Astrocyte (in vitro differentiated cells and primary cell): ENCODE results near the gene FAM171A2. TPM values are rescaled to one million over a fixed set of nuclear protein-coding genes. Genes with fewer than 3 reads are reported as not detected.

Experiments
- DNase-seq: peaks from one replicate; pipeline ENCODE4 v3.0.0-alpha.2; 2010; ENCODE audit warnings: low read depth
- FAIRE-seq: peaks from 2 replicates; lab custom pipeline; 2011; peaks lifted over from hg19 to GRCh38; lab: Jason Lieb, UNC
- H2AFZ ChIP-seq: 2 replicates; pipeline ENCODE4 v1.6.0; 2012; ENCODE audit warnings: low read depth, low read length, inconsistent platforms
- H3K27ac ChIP-seq: 2 replicates; pipeline ENCODE4 v1.5.1; 2011; ENCODE audit warnings: low read depth, low read length, inconsistent platforms
- H3K27me3 ChIP-seq: 2 replicates; pipeline ENCODE4 v1.6.0; 2011; ENCODE audit warnings: low read length, inconsistent platforms; ENCODE audit not compliant: insufficient read depth
- H3K36me3 ChIP-seq: 2 replicates; pipeline ENCODE4 v1.5.1; 2011; ENCODE audit warnings: low read length, inconsistent platforms; ENCODE audit not compliant: insufficient read depth
- H3K4me1 ChIP-seq: 2 replicates; pipeline ENCODE4 v1.5.1; 2011; ENCODE audit warnings: low read length, inconsistent platforms; ENCODE audit not compliant: insufficient read depth
- H3K4me2 ChIP-seq: 2 replicates; pipeline ENCODE4 v1.6.0; 2012; ENCODE audit warnings: low read length, inconsistent platforms
- H3K4me3 ChIP-seq: 2 replicates; pipeline ENCODE4 v1.5.1; 2011; ENCODE audit warnings: low read depth, mild to moderate bottlenecking, low read length, inconsistent platforms; ENCODE audit not compliant: insufficient read depth
- H3K79me2 ChIP-seq: 2 replicates; pipeline ENCODE4 v1.6.0; 2012; ENCODE audit warnings: mild to moderate bottlenecking, low read length, inconsistent platforms; ENCODE audit not compliant: insufficient read depth
- H3K9ac ChIP-seq: 2 replicates; pipeline ENCODE4 v1.6.0; 2012; ENCODE audit warnings: mild to moderate bottlenecking, low read length, inconsistent platforms
- H3K9me3 ChIP-seq: 2 replicates; pipeline ENCODE4 v1.5.1; 2012; ENCODE audit warnings: low read depth, mild to moderate bottlenecking, low read length, inconsistent platforms; ENCODE audit not compliant: insufficient read depth
- H4K20me1 ChIP-seq: 2 replicates; pipeline ENCODE4 v1.6.0; 2012; ENCODE audit warnings: low read length, inconsistent platforms; ENCODE audit not compliant: insufficient read depth
- H3K27ac Mint-ChIP-seq: one replicate; pipeline ENCODE4 v1.8.0; 2021; ENCODE audit warnings: mild to moderate bottlenecking, mixed read lengths; ENCODE audit not compliant: unreplicated experiment
- H3K27me3 Mint-ChIP-seq: one replicate; pipeline ENCODE4 v1.8.0; 2021; ENCODE audit warnings: low read depth, mixed read lengths; ENCODE audit not compliant: unreplicated experiment
- H3K36me3 Mint-ChIP-seq: one replicate; pipeline ENCODE4 v1.8.0; 2021; ENCODE audit warnings: low read depth, mixed read lengths; ENCODE audit not compliant: unreplicated experiment
- H3K4me1 Mint-ChIP-seq: one replicate; pipeline ENCODE4 v1.8.0; 2021; ENCODE audit warnings: low read depth, mixed read lengths; ENCODE audit not compliant: unreplicated experiment
- H3K4me3 Mint-ChIP-seq: one replicate; pipeline ENCODE4 v1.8.0; 2021; ENCODE audit warnings: mild to moderate bottlenecking, moderate library complexity, mixed read lengths; ENCODE audit not compliant: unreplicated experiment
- H3K9me3 Mint-ChIP-seq: one replicate; pipeline ENCODE4 v1.8.0; 2021; ENCODE audit warnings: mild to moderate bottlenecking, mixed read lengths; ENCODE audit not compliant: unreplicated experiment
- CTCF ChIP-seq: IDR thresholded peaks from 2 replicates; pipeline ENCODE4 v1.5.1; 2011; ENCODE audit warnings: low read depth, mild to moderate bottlenecking, inconsistent platforms, low read length, moderate library complexity; ENCODE audit not compliant: insufficient read depth
- EZH2 ChIP-seq: IDR thresholded peaks from 2 replicates; pipeline ENCODE4 v1.6.1; 2012; ENCODE audit warnings: mild to moderate bottlenecking, low read length, inconsistent platforms; ENCODE audit not compliant: insufficient read depth
- total RNA-seq: library from RNA; stranded (reverse); gene quantifications from 2 replicates; pipeline ENCODE4 v1.2.1, GENCODE V29; 2021

Gene FAM171A2
- total RNA-seq, 1 donor from 2014 or later, result 18.2 TPM

- Histone ChIP-seq H3K9ac (no peak overlapping the region), H4K20me1 (no peaks in the 10 kb centered on the region), H3K4me1 (peaks cover 7% of the 10 kb centered on the region), H3K4me2 (no peak overlapping the region), H3K27ac (no peak overlapping the region), H3K4me3 (no peak overlapping the region), H3K27me3 (peaks cover 3% of the 10 kb centered on the region), H3K79me2 (no peaks in the 10 kb centered on the region), H2AFZ (no peak overlapping the region), H3K9me3 (no peaks in the 10 kb centered on the region), H3K36me3 (no peaks in the 10 kb centered on the region)
- no peak overlapping the region for H3K27ac Mint-ChIP-seq
- FAIRE-seq, result no peak
- no peak overlapping the region for H3K4me3 Mint-ChIP-seq
- peaks cover 2% of the 10 kb centered on the region for H3K9me3 Mint-ChIP-seq
- no peak for DNase-seq
- H3K36me3 Mint-ChIP-seq, result peaks cover 3% of the 10 kb centered on the region
- H3K27me3 Mint-ChIP-seq, result peaks cover 5% of the 10 kb centered on the region
- TF ChIP-seq CTCF (no peak), EZH2 (no peak)
- no peaks in the 10 kb centered on the region for H3K4me1 Mint-ChIP-seq
These were observed 26.7 kb upstream of the FAM171A2 start for GRCh38 chr17:44390250-44390870.

- H3K4me1 Mint-ChIP-seq, result no peaks in the 10 kb centered on the region
- no peak overlapping the region for H3K4me3 ChIP-seq
- H4K20me1 ChIP-seq, result no peaks in the 10 kb centered on the region
- H3K9ac ChIP-seq, result no peak overlapping the region
- peaks cover 2% of the 10 kb centered on the region for H3K9me3 Mint-ChIP-seq
- DNase-seq, result no peak
- H3K9me3 ChIP-seq, result no peaks in the 10 kb centered on the region
- H3K27me3 Mint-ChIP-seq, result peaks cover 8% of the 10 kb centered on the region
- H3K36me3 Mint-ChIP-seq, result peaks cover 3% of the 10 kb centered on the region
- no peaks in the 10 kb centered on the region for H3K79me2 ChIP-seq
- peaks cover 7% of the 10 kb centered on the region for H3K27me3 ChIP-seq
- no peak overlapping the region for H3K4me2 ChIP-seq
- H3K27ac ChIP-seq, result no peak overlapping the region
- H2AFZ ChIP-seq, result no peak overlapping the region
- no peak overlapping the region for H3K27ac Mint-ChIP-seq
- TF ChIP-seq CTCF (no peak), EZH2 (no peak)
- no peak for FAIRE-seq
- H3K4me1 ChIP-seq, result peaks cover 7% of the 10 kb centered on the region
- no peaks in the 10 kb centered on the region for H3K36me3 ChIP-seq
- no peak overlapping the region for H3K4me3 Mint-ChIP-seq
These were observed 26.1 kb upstream of the FAM171A2 start for GRCh38 chr17:44389723-44390202.

GRCh38 chr17:44389281-44389680, 25.6 kb upstream of the FAM171A2 start, which contains the start of gene ITGA2B:
Gene ITGA2B, minus strand, starts transcription at chr17:44389649. Its CDS starts 176 bp downstream, at chr17:44389473.
- no peaks in the 10 kb centered on the region for H3K9me3 ChIP-seq
- no peak within 1 kb of the TSS for H3K9ac ChIP-seq
- H4K20me1 ChIP-seq, result no peaks in the 10 kb centered on the region
- peaks cover 2% of the 10 kb centered on the region for H3K9me3 Mint-ChIP-seq
- no peak within 1 kb of the TSS for H3K27ac Mint-ChIP-seq
- H3K4me3 Mint-ChIP-seq, result no peak within 1 kb of the TSS
- no peaks in the 10 kb centered on the region for H3K36me3 ChIP-seq
- no peak for FAIRE-seq
- peaks cover 13% of the 10 kb centered on the region for H3K27me3 Mint-ChIP-seq
- no peaks in the 10 kb centered on the region for H3K79me2 ChIP-seq
- no peak within 1 kb of the TSS for H3K27ac ChIP-seq
- no peak within 1 kb of the TSS for H3K4me3 ChIP-seq
- H3K4me1 Mint-ChIP-seq, result no peaks in the 10 kb centered on the region
- peaks cover 7% of the 10 kb centered on the region for H3K4me1 ChIP-seq
- peaks cover 2% of the 10 kb centered on the region for H3K36me3 Mint-ChIP-seq
- DNase-seq, result no peak
- H3K4me2 ChIP-seq, result no peak within 1 kb of the TSS
- no peak within 1 kb of the TSS for H2AFZ ChIP-seq
- peaks cover 11% of the 10 kb centered on the region for H3K27me3 ChIP-seq
- TF ChIP-seq EZH2, result no peak
- no peak for TF ChIP-seq CTCF
